Tibial nerve (tissue), 3 donors: ENCODE results near the gene PARD3B.

Source experiments
- CTCF ChIP-seq, 5 experiments: fragments of 200-600 bp in 3 of 5; fragments of 450-650 bp in 2 of 5; sonication (generic) in 3 of 5; IDR thresholded peaks; one replicate each; pipeline ENCODE4 v1.5.1; 2016 to 2019; ENCODE audit warnings: antibody characterized with exemption in 5 of 5, mild to moderate bottlenecking in 3 of 5, moderate library complexity in 2 of 5
- POLR2A ChIP-seq, 2 donors: fragments of 450-650 bp; IDR thresholded peaks; one replicate each; pipeline ENCODE4 v1.6.1; 2017; ENCODE audit warnings: antibody characterized with exemption in 2 of 2, mild to moderate bottlenecking in 2 of 2, moderate library complexity in 2 of 2

DNA sequence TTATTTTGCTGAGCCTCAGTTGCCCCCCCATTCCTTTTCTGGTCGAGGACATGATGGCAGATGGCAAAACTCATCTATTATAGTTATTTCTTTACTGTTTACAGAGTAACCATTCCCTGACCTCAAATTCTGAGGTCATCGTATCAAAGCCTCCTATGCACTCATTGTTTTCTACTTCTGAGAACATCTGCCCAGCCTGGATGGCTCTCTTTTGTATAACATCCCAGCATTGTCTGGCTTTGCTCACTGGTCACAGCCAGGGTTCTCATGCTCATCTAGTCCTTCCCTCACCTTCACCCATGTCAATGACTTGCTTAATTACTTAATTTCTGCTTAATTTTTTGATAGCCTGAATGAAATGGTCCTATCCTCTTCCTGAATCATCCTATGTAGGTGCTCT lies 472.1 kb downstream of the PARD3B start:
- TF ChIP-seq POLR2A (IDR thresholded peaks at IDR 0.05) (no peak), CTCF (IDR thresholded peaks at IDR 0.05) (no peak)
